ENCODE measurements around the gene ZNF268.

DNA sequence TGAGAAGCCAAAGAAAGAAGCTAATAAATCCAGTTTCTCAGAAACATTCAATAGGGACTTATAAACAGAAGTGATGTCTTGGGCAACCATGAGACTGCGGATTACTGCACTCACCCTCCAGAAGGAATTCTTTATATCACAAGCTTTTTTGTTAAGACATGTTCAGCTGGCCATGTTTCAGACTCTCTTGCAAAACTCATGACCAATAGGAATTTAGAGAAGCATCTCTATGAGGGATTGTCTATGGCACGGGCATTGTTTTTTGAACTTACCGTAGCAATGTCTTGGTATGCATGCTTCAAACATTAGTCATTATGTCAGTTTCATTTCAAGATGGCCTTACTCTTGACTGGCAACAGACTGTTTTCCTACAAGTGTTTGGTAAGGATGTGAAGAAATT lies 15.5 kb upstream of the ZNF268 start:
- TF ChIP-seq POLR2A (IDR thresholded peaks at IDR 0.05; ENCODE audit: low read length) (no peak), GATA1 (IDR thresholded peaks at IDR 0.05; ENCODE audit: low read depth, low read length) (no peak)

All from erythroblast (primary cell).